Measurements from ENCODE around the gene ZBTB7C.

Gene ZBTB7C

GRCh38 chr18:48119204-48119603 lies 290.0 kb downstream of the ZBTB7C start:
- DNase-seq (ENCODE audit: low spot score) = no peak

DNA sequence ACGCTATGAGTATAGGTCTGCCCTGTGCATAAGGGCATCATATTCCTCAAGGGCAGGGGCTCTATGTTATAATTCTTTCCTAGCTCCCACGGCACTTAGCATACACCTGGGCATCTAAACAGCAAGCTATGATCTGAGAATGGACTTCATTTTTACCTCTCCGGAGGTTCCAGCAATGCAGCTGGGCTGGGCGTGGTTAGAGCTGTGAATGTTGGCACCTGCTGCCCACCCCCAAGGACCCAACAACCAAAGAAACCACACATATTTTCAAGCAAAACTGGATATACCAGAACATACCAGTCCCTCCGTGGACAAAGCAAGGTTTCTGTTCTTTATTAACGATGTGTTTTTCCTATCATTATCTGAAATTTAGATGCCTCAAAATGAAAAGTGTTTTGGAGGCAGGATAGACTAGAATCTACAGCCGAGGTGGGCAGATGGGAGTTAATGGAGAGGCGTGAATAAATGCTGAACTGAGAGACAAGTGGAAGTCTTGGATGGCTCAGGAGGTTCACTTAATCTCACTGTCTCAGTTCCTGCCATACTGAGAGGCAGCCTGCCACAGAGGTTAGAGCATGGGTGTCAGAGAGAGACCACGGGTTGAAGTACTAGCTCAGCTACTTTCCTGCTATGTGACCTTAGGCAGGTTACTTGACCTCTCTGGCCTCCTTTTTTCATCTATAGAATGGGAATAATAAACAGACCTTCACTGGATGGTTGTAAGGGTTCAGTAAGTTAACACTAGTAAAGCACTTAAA lies 292.1 kb downstream of the ZBTB7C start:
- DNase-seq (ENCODE audit: low spot score) = no peak

DNA sequence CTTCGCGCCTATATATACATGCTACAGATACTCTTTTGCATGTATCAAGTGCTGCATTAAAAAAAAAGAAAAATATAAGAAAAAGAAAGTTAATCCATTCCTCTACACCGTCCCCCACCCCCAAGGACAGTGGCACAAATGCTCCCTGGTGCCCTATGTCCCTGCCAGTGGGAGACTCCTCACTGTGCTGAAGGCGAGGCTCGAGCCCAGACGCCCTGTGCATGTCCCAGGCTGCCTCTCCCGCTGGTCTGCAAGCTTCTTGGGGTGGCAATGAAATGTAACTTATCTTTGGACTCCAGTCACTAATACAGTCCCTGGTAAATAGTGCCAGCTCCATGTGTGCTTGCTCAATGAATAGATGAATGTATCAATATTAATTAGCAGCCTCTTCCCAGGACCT lies 293.2 kb downstream of the ZBTB7C start:
- no peak for DNase-seq (ENCODE audit: low spot score)

- no peak for DNase-seq (ENCODE audit: low spot score)
Observed at GRCh38 chr18:48113691-48114090, 295.5 kb downstream of the ZBTB7C start.

- DNase-seq (ENCODE audit: low spot score) = no peak
Observed at GRCh38 chr18:48111587-48111986, 297.6 kb downstream of the ZBTB7C start.

DNA sequence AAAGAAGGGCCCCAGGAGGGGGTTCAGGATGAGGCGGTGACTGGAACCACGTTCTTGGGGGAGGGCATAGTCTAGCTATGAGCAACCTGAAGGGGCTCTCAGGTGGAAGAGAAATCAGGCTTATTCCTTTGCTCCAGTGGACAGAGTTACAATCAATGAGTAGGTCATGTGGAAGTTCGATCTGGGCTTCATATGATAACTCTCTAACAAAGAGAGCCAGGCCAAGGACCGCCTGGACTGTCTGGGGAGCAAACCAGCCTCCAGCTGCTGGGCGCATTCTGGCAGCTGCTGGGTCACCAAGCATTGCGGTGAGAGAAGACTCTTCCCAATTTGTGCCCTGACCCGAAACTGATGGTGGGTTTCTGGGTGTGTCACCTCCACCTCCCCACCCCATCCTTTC lies 298.4 kb downstream of the ZBTB7C start:
- no peak for DNase-seq (ENCODE audit: low spot score)

- DNase-seq (ENCODE audit: low spot score) = no peak
Observed at GRCh38 chr18:48109961-48110493, 299.2 kb downstream of the ZBTB7C start.

DNA sequence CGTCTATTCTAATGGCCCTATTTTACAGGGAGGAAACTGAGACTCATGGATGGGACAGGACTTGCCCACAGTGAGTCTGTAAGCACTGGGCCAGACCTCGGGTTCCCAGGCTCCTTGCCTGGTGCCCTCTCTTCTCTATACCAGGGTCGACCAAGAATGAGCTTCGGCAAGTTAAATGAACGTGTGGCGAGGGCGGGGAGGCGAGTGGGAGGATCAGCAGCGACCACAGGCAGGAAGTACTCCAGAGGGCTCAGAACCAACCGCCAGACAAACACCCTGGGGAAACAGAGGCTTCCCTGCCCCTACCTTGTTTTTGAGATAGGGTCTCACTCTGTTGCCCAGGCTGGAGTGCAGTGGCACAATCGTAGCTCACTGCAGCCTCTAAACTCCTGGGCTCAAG lies 301.0 kb downstream of the ZBTB7C start:
- DNase-seq (ENCODE audit: low spot score) = no peak

DNA sequence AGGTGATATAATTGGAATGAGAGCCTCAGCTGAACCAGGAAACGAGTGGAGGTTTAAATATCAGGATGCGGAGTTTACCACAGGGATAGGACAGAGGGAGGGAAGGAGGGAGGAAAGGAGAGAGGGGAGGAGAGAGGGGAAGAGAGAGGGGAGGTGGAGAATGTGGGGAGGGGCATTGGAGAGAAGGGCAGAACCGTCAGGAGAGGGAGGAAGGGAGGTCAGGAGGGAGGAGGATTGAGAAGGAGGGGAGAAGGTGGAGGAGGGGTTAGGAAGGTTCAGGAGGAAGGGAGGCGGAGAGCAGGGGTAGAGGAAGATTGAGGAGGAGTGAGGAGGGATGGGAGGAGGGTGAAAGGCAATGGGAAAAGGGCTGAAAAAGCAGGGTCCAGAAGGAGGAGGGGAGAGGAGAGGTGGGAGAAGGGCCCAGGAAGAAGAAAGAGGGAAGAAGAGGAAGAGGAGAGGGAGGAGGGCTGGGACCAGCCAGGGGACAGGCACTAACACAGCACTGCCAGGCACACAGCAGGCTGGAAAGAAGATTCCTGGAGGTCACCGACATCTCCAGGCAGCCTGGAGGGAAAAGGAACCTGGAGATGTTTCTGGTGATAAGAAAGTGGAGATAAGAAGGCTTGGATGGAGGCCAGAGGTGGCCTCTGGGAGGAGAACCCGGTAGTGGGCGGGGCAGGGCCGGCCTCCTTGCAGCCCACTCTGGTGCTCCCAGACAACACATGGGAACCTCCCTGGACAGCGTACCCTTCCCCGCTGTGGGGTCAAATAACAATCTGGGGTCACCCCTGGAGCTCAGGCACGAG lies 302.0 kb downstream of the ZBTB7C start:
- no peak for DNase-seq (ENCODE audit: low spot score)

- DNase-seq (ENCODE audit: low spot score) = no peak
Observed at GRCh38 chr18:48106498-48106897, 302.7 kb downstream of the ZBTB7C start.

- DNase-seq (ENCODE audit: low spot score) = no peak
Observed at GRCh38 chr18:48105317-48105716, 303.9 kb downstream of the ZBTB7C start.

- no peak for DNase-seq (ENCODE audit: low spot score)
Observed at GRCh38 chr18:48104705-48105104, 304.5 kb downstream of the ZBTB7C start.

GRCh38 chr18:48100651-48101165 lies 308.5 kb downstream of the ZBTB7C start:
- no peak for DNase-seq (ENCODE audit: low spot score)

GRCh38 chr18:48100165-48100575 lies 309.0 kb downstream of the ZBTB7C start:
- no peak for DNase-seq (ENCODE audit: low spot score)

DNA sequence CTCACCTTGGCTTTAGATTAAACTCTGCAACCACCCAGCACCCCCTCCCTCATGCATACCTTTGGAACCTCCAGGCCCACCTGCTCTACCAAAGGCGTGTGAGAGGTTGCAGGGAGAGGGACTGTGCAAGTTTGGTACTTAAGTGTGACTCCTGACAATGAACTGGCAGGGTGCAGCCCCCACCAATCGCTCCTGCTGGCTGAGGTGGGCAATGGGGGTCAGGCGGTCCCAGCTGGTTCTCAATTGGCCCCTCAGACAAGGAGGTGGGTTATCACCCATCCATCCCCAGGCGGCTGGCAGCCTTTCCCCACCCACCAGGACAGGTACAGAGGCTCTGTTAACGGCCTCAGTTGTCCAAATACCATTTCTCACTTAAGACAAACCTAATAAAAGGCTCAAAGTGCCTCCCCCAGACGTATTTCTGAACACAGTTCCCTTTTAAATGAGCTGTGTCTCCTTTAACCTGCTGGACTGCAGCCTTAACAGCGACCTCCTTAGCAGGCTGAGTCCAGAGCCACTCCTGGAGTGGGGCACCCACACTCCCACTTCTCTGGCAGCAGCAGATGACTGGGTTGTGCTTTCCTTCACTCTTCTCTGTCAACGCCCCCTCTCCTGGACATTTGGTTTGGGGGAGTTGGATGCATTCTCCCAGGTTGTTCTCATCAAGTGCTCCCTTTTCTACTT lies 309.6 kb downstream of the ZBTB7C start:
- DNase-seq (ENCODE audit: low spot score) = no peak

DNA sequence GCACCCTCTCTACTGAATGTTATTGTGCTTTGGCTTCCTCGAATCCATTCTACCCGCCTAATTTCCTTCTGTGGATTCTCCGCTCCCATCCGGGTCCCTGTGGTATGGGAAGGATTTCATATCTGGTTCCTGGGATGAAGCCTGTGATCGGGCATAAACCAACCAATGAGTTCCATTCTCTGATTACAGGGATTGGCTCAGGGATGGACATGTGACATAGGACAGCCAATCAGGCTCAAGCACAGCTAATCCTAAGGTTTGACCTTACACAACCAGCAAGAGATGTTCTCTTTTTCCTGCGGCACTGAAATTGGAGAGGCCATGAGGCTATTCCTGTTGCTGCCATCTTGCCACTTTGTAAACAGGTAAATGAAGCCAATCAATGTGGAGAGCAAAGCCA lies 310.6 kb downstream of the ZBTB7C start:
- DNase-seq (ENCODE audit: low spot score) = no peak

- no peak for DNase-seq (ENCODE audit: low spot score)
Observed at GRCh38 chr18:48098007-48098406, 311.2 kb downstream of the ZBTB7C start.

DNA sequence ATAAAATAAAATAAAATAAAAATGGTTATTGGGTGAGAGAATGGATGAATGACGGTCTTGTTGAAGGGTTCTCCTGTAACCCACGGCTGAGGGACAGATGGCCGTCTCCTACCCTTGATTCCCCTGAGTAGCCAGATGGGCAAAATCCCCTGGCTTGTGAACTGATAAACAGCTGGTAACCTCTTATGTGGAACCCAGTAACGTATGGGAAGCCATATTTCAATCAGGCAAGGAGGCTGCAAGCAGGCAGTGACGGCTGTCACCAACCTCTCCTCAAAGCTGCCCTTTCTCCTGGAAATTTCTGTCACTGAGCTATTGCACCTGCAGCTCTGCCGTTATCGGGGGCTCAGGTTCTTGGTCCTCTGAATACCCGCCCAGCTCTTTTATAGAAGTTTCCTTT lies 313.5 kb downstream of the ZBTB7C start:
- DNase-seq (ENCODE audit: low spot score) = no peak

- DNase-seq (ENCODE audit: low spot score) = no peak
Observed at GRCh38 chr18:48093104-48093503, 316.1 kb downstream of the ZBTB7C start.

- DNase-seq (ENCODE audit: low spot score) = no peak
Observed at GRCh38 chr18:48091869-48092497, 317.2 kb downstream of the ZBTB7C start.

- DNase-seq (ENCODE audit: low spot score) = no peak
Observed at GRCh38 chr18:48090702-48091101, 318.5 kb downstream of the ZBTB7C start.

GRCh38 chr18:48090021-48090420 lies 319.2 kb downstream of the ZBTB7C start:
- DNase-seq (ENCODE audit: low spot score) = no peak

Data from RKO (cell line).